OCI-LY7 (cell line): Measurements from ENCODE around the gene PRMT9. TPM values are rescaled to one million over a fixed set of nuclear protein-coding genes. Genes with fewer than 3 reads are reported as not detected.

Experiments used
- Bru-seq: library from RNA; stranded (reverse); fragments of 400-500 nt; gene quantifications from one replicate; lab custom pipeline; 2021; lab: Mats Ljungman, UMichigan
- BruChase-seq, 2 experiments: library from RNA; stranded (reverse); fragments of 400-500 nt; gene quantifications; one replicate each; lab custom pipeline; 2021; lab: Mats Ljungman, UMichigan
- BruUV-seq: library from RNA; stranded (reverse); fragments of 400-500 nt; replicated peaks from 2 replicates; lab custom pipeline; 2021; lab: Mats Ljungman, UMichigan
- CTCF ChIA-PET: fragments of 300-600 bp; sonication (Branson Sonifier 250); formaldehyde crosslinking; loops from one replicate; lab custom pipeline; 2022; ENCODE audit warnings: antibody characterized with exemption; ENCODE audit not compliant: unreplicated experiment; lab: Charles Lee
- POLR2A ChIA-PET: fragments of 300-600 bp; sonication (Branson Sonifier 250); formaldehyde crosslinking; loops from one replicate; lab custom pipeline; 2022; ENCODE audit warnings: antibody characterized with exemption; lab: Charles Lee
- DNase-seq: peaks from one replicate; pipeline ENCODE4 v3.0.0-alpha.2; 2015; ENCODE audit warnings: low spot score
- H2AFZ ChIP-seq: fragments of 200-600 bp; sonication (generic), shearing (Covaris generic); 2 replicates; pipeline ENCODE4 v1.6.1; 2014; ENCODE audit warnings: mild to moderate bottlenecking, antibody characterized with exemption, low read length, moderate library complexity
- H3K27ac ChIP-seq: fragments of 200-600 bp; sonication (generic); 2 replicates; pipeline ENCODE4 v1.5.1; 2014; ENCODE audit warnings: mixed run types, low read depth, mild to moderate bottlenecking, moderate library complexity, low read length, inconsistent platforms; ENCODE audit not compliant: poor library complexity, severe bottlenecking
- H3K36me3 ChIP-seq: fragments of 200-600 bp; sonication (generic); 2 replicates; pipeline ENCODE4 v1.6.1; 2014; ENCODE audit warnings: mild to moderate bottlenecking, antibody characterized with exemption, low read length, moderate library complexity, mixed read lengths; ENCODE audit not compliant: insufficient read depth
- H3K4me1 ChIP-seq: fragments of 200-600 bp; sonication (generic); 2 replicates; pipeline ENCODE4 v1.5.1; 2014; ENCODE audit warnings: mild to moderate bottlenecking, low read length; ENCODE audit not compliant: insufficient read depth, poor library complexity, severe bottlenecking
- H3K4me2 ChIP-seq: fragments of 200-600 bp; sonication (generic); 2 replicates; pipeline ENCODE4 v1.6.1; 2014; ENCODE audit warnings: mild to moderate bottlenecking, low read length
- H3K4me3 ChIP-seq: fragments of 200-600 bp; sonication (generic); 2 replicates; pipeline ENCODE4 v1.5.1; 2014; ENCODE audit warnings: mild to moderate bottlenecking, low read depth, low read length; ENCODE audit not compliant: poor library complexity, severe bottlenecking
- H3K79me2 ChIP-seq: fragments of 200-600 bp; sonication (generic); 2 replicates; pipeline ENCODE4 v1.6.1; 2016; ENCODE audit warnings: low read depth, mild to moderate bottlenecking, low read length, moderate library complexity, mixed read lengths; ENCODE audit not compliant: insufficient read depth
- H3K9me2 ChIP-seq: fragments of 200-600 bp; sonication (generic); 2 replicates; pipeline ENCODE4 v1.6.1; 2016; ENCODE audit warnings: mild to moderate bottlenecking, low read length, mixed read lengths; ENCODE audit not compliant: insufficient read depth
- H3K9me3 ChIP-seq: fragments of 200-600 bp; sonication (generic); 2 replicates; pipeline ENCODE4 v1.6.1; 2014; ENCODE audit warnings: mild to moderate bottlenecking, mixed run types, low read length, mixed read lengths
- H4K20me1 ChIP-seq: fragments of 200-600 bp; sonication (generic); 2 replicates; pipeline ENCODE4 v1.6.1; 2014; ENCODE audit warnings: mild to moderate bottlenecking, antibody characterized with exemption, low read length, moderate library complexity, mixed read lengths; ENCODE audit not compliant: insufficient read depth
- EZH2phosphoT487 ChIP-seq: fragments of 200-600 bp; sonication (generic); IDR thresholded peaks from 2 replicates; pipeline ENCODE4 v1.6.1; 2018; ENCODE audit warnings: low read depth, borderline replicate concordance, mild to moderate bottlenecking, mixed run types, antibody characterized with exemption, low read length, moderate library complexity, mixed read lengths
- intact Hi-C: fragments of 100-400 bp; cut with micrococcal nuclease; formaldehyde crosslinking; loops from one replicate; pipeline ENCODE4 v1.10.0; 2022; ENCODE audit not compliant: unreplicated experiment
- long read RNA-seq: library from polyadenylated mRNA; stranded (forward); transcript quantifications from one replicate; pipeline ENCODE4 v2.0.0, GENCODE V29; 2022
- total RNA-seq, 2 experiments: library from RNA; depleted of rRNA in 1 of 2; stranded (reverse); fragments of >200 nt in 1 of 2; shearing (Covaris generic) in 1 of 2; gene quantifications; 2 replicates each; pipeline ENCODE4 v1.2.3, GENCODE V29; 2014 to 2022
- TF ChIP-seq, protein P1 (sequence below): fragments of 200-600 bp; sonication (generic); conservative IDR thresholded peaks from 2 replicates; pipeline ENCODE4 v1.5.1; 2014; ENCODE audit warnings: mild to moderate bottlenecking, antibody characterized with exemption, low read length, moderate library complexity, mixed read lengths

The PRMT9 gene
- total RNA-seq (2014; rRNA removed; shearing (Covaris generic)) (12.1 and 13.1 TPM in 2 replicates), total RNA-seq (2022) (13.1 and 13.9 TPM in 2 replicates), Bru-seq, nascent RNA (percentile 77 among the genes with signal in this experiment), BruChase-seq, experiment 1, labeled RNA remaining after a 6-hour chase (percentile 68 among the genes with signal in this experiment), BruChase-seq, experiment 2, labeled RNA remaining after a 2-hour chase (percentile 71 among the genes with signal in this experiment)
- long read RNA-seq, transcript PRMT9-201 (12 exons, 3,528 nt), result major isoform, 36 of 56 reads
- long read RNA-seq, partial matches to known transcripts, result 4 of 56 reads
- long read RNA-seq, other reads (novel, unspliced or antisense), result 14 of 56 reads

DNA sequence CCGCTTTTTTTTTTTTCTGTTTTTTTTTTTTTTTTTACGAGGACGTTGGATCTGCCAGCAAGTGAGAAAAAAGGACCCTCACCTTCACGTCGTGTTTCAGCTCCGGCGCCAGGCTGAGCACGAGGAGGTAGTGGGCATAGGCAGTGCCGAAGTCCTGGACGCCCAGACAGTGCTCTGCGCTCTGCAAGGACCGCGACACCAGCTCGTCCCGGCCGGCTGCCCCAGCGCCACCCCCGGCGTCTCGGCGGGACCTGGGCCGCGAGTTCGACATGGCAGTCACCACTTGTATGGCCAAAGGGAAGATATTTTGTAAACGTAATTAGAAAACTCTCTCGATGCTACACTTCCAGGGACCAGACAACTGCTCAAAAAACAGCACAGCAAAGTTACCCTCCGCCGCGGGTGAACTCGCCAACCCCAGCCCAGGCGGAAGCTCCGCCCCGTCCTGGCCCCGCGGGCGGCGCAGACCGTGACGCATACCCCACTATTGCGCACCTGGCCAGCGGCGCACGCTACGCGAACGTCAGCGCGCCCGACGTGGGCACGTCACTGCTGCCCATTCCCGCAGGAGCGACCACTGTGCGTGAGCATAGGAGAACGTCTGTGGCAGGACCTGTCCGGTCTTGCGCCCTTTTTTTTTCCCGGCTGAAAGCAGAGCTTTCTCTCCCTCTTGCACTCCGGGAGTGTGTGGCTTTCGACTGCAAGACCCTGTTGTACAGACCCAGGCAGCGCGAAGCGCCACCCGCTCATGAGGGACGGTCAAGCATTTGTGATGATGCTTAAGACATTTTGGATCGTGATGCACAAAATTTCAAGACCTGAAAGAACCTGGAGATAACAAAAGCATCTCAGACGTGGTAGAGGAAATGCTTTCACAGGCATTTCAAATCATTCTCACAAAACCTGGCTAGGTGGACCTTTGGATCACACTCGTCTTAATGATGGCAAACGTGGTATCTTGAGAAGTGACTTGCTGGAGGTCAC, at the start of gene PRMT9:
Gene PRMT9 (minus strand): TSS at position 447 of the 984 bp plus-strand sequence. CDS start 176 bp downstream, at position 271.
- Histone ChIP-seq H3K4me3 (peak within 1 kb of the TSS; percentile 75), H3K4me1 (peaks cover 14% of the 10 kb centered on the region), H4K20me1 (peaks cover 6% of the 10 kb centered on the region; the same call in 1 of the 2 replicates), H3K36me3 (peaks cover 23% of the 10 kb centered on the region), H2AFZ (peak within 1 kb of the TSS; percentile 85), H3K9me3 (no peaks in the 10 kb centered on the region), H3K79me2 (peaks cover 32% of the 10 kb centered on the region; the same call in 1 of the 2 replicates), H3K4me2 (peak within 1 kb of the TSS; percentile 78), H3K27ac (peak within 1 kb of the TSS; percentile 80), H3K9me2 (no peaks in the 10 kb centered on the region)
- ChIA-PET CTCF (interaction anchor here (1.0 kb wide), 1 partner anchor 29 kb away, joined by 4 read pairs; no protein-coding TSS in a partner anchor), POLR2A (interaction anchor here (0.6 to 2.0 kb wide), 12 partner anchors 12 to 1747 kb away, joined by 3 to 19 read pairs (median 4); partner anchors contain the start of gene TMEM184C)
- TSS peak; percentile 99 for BruUV-seq
- peak; percentile 90 for DNase-seq
- intact Hi-C loops, result loop anchor here (1.0 to 5.0 kb wide), 2 partner anchors 67 to 758 kb away; partner anchors contain the start of genes NR3C2 and TMEM184C
- TF ChIP-seq, protein P1, sequence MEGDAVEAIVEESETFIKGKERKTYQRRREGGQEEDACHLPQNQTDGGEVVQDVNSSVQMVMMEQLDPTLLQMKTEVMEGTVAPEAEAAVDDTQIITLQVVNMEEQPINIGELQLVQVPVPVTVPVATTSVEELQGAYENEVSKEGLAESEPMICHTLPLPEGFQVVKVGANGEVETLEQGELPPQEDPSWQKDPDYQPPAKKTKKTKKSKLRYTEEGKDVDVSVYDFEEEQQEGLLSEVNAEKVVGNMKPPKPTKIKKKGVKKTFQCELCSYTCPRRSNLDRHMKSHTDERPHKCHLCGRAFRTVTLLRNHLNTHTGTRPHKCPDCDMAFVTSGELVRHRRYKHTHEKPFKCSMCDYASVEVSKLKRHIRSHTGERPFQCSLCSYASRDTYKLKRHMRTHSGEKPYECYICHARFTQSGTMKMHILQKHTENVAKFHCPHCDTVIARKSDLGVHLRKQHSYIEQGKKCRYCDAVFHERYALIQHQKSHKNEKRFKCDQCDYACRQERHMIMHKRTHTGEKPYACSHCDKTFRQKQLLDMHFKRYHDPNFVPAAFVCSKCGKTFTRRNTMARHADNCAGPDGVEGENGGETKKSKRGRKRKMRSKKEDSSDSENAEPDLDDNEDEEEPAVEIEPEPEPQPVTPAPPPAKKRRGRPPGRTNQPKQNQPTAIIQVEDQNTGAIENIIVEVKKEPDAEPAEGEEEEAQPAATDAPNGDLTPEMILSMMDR, result no peak
- no peak for TF ChIP-seq EZH2phosphoT487

DNA sequence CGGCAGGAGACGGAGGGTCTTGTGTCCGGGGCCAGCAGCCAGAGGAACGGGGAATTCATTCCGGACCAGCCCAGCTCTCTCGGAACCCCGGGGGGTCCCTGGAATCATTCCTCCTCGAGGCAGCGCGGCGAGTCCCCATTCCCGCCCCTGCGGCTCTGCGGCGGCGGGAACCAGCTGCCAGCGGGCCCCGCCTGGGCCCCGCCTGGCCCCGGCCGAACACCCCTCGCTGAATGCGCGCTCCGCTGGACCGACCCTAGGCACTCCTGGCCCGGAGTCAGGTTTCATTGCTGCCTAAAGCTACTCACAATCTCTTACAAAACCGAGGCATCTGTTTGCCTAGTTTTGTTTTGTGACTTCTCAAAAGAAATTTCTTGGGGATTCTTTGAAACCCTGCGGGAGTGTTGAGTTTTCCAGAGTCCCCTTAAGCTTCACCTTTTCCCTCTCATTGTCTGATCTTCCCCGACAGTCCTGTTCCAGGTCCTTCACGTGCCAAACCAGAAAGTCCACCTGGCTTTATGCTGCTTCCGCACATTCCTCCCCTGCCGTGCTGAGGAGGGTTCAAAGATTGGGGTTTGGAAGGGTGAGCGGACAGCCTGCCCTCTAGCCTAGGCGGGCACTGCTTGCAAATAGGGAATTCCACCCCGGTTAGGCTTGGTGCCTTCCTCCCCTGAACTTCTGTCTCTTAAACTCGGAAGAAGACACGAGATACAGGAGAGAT, 48.7 kb upstream of the PRMT9 start:
- intact Hi-C loops, result no loop called here
- no peaks in the 10 kb centered on the region for H3K4me1 ChIP-seq
- TF ChIP-seq, protein P1, result no peak
- TF ChIP-seq EZH2phosphoT487, result no peak
- H2AFZ ChIP-seq, result no peak overlapping the region
- H3K9me3 ChIP-seq, result no peaks in the 10 kb centered on the region
- peak overlapping the region; percentile 31; the same call in 1 of the 2 replicates for H3K4me2 ChIP-seq
- no TSS peak for BruUV-seq
- H3K36me3 ChIP-seq, result no peaks in the 10 kb centered on the region
- no peak for DNase-seq
- no peaks in the 10 kb centered on the region for H3K9me2 ChIP-seq
- no peaks in the 10 kb centered on the region for H3K79me2 ChIP-seq
- no peaks in the 10 kb centered on the region for H4K20me1 ChIP-seq
- H3K4me3 ChIP-seq, result peak overlapping the region; percentile 42
- H3K27ac ChIP-seq, result no peak overlapping the region
- POLR2A ChIA-PET, result interaction anchor here (0.6 kb wide), 1 partner anchor 20 kb away, joined by 4 read pairs; no protein-coding TSS in a partner anchor
- CTCF ChIA-PET, result no interaction called here
